HepG2 (cell line): Measurements from ENCODE around the gene CABLES2. TPM values are rescaled to one million over a fixed set of nuclear protein-coding genes. Genes with fewer than 3 reads are reported as not detected.

Experiments
- ARID2 ChIP-seq: sonication (generic); formaldehyde crosslinking; IDR thresholded peaks from 2 replicates; pipeline ENCODE4 v1.8.1; 2022; ENCODE audit warnings: mild to moderate bottlenecking, missing genetic modification reagents, borderline replicate concordance
- ETV5 ChIP-seq: IDR thresholded peaks from 2 replicates; pipeline ENCODE4 v1.6.1; 2018; ENCODE audit warnings: missing biosample characterization, missing genetic modification reagents, inconsistent platforms, borderline replicate concordance
- HES4 ChIP-seq: sonication (generic); formaldehyde crosslinking; IDR thresholded peaks from 2 replicates; pipeline ENCODE4 v1.9.0; 2021; ENCODE audit warnings: mild to moderate bottlenecking, missing genetic modification reagents, borderline replicate concordance
- ISL2 ChIP-seq: sonication (generic); formaldehyde crosslinking; IDR thresholded peaks from 2 replicates; pipeline ENCODE4 v1.5.0; 2020; ENCODE audit warnings: missing genetic modification reagents
- SALL1 ChIP-seq: sonication (generic); formaldehyde crosslinking; IDR thresholded peaks from 2 replicates; pipeline ENCODE4 v1.8.0; 2022; ENCODE audit warnings: mild to moderate bottlenecking, missing genetic modification reagents
- TARDBP ChIP-seq: sonication (generic); formaldehyde crosslinking; IDR thresholded peaks from 2 replicates; pipeline ENCODE4 v1.8.0; 2022; ENCODE audit warnings: mild to moderate bottlenecking, missing genetic modification reagents
- ZC3H13 ChIP-seq: sonication (generic); formaldehyde crosslinking; IDR thresholded peaks from 2 replicates; pipeline ENCODE4 v1.8.1; 2023; ENCODE audit warnings: mild to moderate bottlenecking, missing genetic modification reagents, moderate library complexity
- ZNF777 ChIP-seq: sonication (generic); formaldehyde crosslinking; IDR thresholded peaks from 2 replicates; pipeline ENCODE4 v1.4.0; 2020; ENCODE audit warnings: missing genetic modification reagents
- polyA plus RNA-seq, 8 experiments: library from polyadenylated mRNA; depleted of rRNA in 3 of 8; stranded (reverse) in 7 of 8; unstranded in 1 of 8; fragments of >200 nt; fragmentation: Illumina TruSeq in 4 of 8; extraction: Trizol in 4 of 8; gene quantifications; 2 replicates each; pipeline versions ENCODE4 v1.2.1 to v1.2.3, GENCODE V29; 2011 to 2016; ENCODE audit warnings: low read depth in 4 of 8, missing spikeins in 1 of 8, mixed read lengths in 1 of 8; ENCODE audit not compliant: insufficient read depth in 1 of 8
- total RNA-seq, 5 experiments: library from RNA; depleted of rRNA; stranded (reverse); fragments of >200 nt; fragmentation: Illumina TruSeq; extraction: Trizol; gene quantifications; 2 replicates each; pipeline ENCODE4 v1.2.3, GENCODE V29; 2016; ENCODE audit warnings: low read depth in 1 of 5
- TF ChIP-seq, protein P1 (sequence below): sonication (generic); formaldehyde crosslinking; conservative IDR thresholded peaks from 2 replicates; pipeline ENCODE4 v1.4.0; 2020; ENCODE audit warnings: mild to moderate bottlenecking, missing genetic modification reagents, moderate library complexity
- TF ChIP-seq, protein P2 (sequence below): sonication (generic); formaldehyde crosslinking; IDR thresholded peaks from 2 replicates; pipeline ENCODE4 v1.5.0; 2020; ENCODE audit warnings: mild to moderate bottlenecking, missing genetic modification reagents, borderline replicate concordance
- TF ChIP-seq, protein P3 (sequence below): sonication (generic); formaldehyde crosslinking; IDR thresholded peaks from 2 replicates; pipeline ENCODE4 v1.9.0; 2022; ENCODE audit warnings: low read depth, missing genetic modification reagents
- TF ChIP-seq, protein P4 (sequence below): sonication (generic); formaldehyde crosslinking; IDR thresholded peaks from 2 replicates; pipeline ENCODE4 v1.5.0; 2020; ENCODE audit warnings: mild to moderate bottlenecking, missing genetic modification reagents
- TF ChIP-seq, protein P5 (sequence below): IDR thresholded peaks from 2 replicates; pipeline ENCODE4 v1.6.1; 2016; ENCODE audit warnings: mild to moderate bottlenecking, missing biosample characterization, missing genetic modification reagents

CABLES2 gene
- total and polyA plus RNA-seq, 2 of the 13 experiments (the other 11 are each of a cell fraction or from before 2014, with no cell fraction given), result 5.2 to 9.7 TPM

DNA sequence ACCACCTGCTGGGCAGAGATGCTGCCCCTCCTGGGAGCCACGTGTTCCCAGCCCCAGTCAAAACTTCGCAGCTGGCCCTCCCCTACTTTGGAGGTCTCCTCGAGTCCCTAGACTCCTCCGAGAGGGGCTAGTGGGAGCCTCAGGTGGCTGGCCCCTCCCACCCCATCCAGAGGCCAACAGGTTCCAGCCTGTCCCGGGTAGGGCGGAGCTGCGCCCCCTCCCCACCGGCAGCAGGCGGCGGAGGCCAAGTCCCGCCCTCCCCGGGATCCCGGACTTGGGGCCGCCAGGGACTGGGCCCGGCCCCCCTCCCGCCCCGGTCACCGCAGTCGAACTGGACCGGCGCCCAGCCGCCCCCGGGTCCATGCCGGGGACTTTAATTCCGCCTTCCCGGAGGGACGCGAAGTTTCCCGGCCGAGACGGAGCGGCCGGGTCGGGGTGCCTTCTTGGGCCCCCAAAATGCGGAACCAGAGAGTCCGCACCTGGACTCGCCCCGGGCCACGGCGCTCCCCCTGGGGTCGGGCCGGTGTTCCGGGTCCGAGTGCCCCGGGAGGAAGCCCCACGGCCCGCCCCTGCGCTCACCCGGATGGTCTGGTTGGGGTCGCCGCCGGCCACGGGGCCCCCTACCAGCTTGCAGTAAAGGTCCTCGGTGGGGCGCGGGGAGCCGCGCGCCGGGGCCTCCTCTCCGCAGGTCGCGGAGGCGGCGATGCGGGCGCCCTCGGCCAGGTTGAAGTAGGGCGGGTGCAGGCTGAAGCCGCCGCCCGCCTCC lies 40.5 kb downstream of the CABLES2 start (continued):
- TF ChIP-seq, protein P1, sequence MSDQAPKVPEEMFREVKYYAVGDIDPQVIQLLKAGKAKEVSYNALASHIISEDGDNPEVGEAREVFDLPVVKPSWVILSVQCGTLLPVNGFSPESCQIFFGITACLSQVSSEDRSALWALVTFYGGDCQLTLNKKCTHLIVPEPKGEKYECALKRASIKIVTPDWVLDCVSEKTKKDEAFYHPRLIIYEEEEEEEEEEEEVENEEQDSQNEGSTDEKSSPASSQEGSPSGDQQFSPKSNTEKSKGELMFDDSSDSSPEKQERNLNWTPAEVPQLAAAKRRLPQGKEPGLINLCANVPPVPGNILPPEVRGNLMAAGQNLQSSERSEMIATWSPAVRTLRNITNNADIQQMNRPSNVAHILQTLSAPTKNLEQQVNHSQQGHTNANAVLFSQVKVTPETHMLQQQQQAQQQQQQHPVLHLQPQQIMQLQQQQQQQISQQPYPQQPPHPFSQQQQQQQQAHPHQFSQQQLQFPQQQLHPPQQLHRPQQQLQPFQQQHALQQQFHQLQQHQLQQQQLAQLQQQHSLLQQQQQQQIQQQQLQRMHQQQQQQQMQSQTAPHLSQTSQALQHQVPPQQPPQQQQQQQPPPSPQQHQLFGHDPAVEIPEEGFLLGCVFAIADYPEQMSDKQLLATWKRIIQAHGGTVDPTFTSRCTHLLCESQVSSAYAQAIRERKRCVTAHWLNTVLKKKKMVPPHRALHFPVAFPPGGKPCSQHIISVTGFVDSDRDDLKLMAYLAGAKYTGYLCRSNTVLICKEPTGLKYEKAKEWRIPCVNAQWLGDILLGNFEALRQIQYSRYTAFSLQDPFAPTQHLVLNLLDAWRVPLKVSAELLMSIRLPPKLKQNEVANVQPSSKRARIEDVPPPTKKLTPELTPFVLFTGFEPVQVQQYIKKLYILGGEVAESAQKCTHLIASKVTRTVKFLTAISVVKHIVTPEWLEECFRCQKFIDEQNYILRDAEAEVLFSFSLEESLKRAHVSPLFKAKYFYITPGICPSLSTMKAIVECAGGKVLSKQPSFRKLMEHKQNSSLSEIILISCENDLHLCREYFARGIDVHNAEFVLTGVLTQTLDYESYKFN (CRISPR knock-in tag), result peak; percentile 62
- no peak for TF ChIP-seq ZC3H13 (CRISPR knock-in tag)
- TF ChIP-seq ARID2 (CRISPR knock-in tag), result peak; percentile 67; the same call in 1 of the 2 replicates
- TF ChIP-seq, protein P2, sequence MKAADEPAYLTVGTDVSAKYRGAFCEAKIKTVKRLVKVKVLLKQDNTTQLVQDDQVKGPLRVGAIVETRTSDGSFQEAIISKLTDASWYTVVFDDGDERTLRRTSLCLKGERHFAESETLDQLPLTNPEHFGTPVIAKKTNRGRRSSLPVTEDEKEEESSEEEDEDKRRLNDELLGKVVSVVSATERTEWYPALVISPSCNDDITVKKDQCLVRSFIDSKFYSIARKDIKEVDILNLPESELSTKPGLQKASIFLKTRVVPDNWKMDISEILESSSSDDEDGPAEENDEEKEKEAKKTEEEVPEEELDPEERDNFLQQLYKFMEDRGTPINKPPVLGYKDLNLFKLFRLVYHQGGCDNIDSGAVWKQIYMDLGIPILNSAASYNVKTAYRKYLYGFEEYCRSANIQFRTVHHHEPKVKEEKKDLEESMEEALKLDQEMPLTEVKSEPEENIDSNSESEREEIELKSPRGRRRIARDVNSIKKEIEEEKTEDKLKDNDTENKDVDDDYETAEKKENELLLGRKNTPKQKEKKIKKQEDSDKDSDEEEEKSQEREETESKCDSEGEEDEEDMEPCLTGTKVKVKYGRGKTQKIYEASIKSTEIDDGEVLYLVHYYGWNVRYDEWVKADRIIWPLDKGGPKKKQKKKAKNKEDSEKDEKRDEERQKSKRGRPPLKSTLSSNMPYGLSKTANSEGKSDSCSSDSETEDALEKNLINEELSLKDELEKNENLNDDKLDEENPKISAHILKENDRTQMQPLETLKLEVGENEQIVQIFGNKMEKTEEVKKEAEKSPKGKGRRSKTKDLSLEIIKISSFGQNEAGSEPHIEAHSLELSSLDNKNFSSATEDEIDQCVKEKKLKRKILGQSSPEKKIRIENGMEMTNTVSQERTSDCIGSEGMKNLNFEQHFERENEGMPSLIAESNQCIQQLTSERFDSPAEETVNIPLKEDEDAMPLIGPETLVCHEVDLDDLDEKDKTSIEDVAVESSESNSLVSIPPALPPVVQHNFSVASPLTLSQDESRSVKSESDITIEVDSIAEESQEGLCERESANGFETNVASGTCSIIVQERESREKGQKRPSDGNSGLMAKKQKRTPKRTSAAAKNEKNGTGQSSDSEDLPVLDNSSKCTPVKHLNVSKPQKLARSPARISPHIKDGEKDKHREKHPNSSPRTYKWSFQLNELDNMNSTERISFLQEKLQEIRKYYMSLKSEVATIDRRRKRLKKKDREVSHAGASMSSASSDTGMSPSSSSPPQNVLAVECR, result peak; percentile 75
- TF ChIP-seq SALL1 (CRISPR knock-in tag), result 0 out of 2 replicates have a peak, but pooled peaks have one; percentile 49
- TF ChIP-seq ZNF777 (CRISPR knock-in tag), result 0 out of 2 replicates have a peak, but pooled peaks have one; percentile 55
- peak; percentile 42; the same call in 1 of the 2 replicates for TF ChIP-seq ETV5 (CRISPR knock-in tag)
- TF ChIP-seq, protein P3, sequence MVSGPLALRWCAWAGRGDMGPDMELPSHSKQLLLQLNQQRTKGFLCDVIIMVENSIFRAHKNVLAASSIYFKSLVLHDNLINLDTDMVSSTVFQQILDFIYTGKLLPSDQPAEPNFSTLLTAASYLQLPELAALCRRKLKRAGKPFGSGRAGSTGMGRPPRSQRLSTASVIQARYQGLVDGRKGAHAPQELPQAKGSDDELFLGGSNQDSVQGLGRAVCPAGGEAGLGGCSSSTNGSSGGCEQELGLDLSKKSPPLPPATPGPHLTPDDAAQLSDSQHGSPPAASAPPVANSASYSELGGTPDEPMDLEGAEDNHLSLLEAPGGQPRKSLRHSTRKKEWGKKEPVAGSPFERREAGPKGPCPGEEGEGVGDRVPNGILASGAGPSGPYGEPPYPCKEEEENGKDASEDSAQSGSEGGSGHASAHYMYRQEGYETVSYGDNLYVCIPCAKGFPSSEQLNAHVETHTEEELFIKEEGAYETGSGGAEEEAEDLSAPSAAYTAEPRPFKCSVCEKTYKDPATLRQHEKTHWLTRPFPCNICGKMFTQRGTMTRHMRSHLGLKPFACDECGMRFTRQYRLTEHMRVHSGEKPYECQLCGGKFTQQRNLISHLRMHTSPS (CRISPR knock-in tag), result peak; percentile 48; the same call in 1 of the 2 replicates
- TF ChIP-seq ISL2 (CRISPR knock-in tag), result peak; percentile 41; the same call in 1 of the 2 replicates
- peak; percentile 56; the same call in 1 of the 2 replicates for TF ChIP-seq HES4 (CRISPR knock-in tag)
- TF ChIP-seq, protein P4, sequence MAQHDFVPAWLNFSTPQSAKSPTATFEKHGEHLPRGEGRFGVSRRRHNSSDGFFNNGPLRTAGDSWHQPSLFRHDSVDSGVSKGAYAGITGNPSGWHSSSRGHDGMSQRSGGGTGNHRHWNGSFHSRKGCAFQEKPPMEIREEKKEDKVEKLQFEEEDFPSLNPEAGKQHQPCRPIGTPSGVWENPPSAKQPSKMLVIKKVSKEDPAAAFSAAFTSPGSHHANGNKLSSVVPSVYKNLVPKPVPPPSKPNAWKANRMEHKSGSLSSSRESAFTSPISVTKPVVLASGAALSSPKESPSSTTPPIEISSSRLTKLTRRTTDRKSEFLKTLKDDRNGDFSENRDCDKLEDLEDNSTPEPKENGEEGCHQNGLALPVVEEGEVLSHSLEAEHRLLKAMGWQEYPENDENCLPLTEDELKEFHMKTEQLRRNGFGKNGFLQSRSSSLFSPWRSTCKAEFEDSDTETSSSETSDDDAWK (CRISPR knock-in tag), result no peak
- TF ChIP-seq, protein P5, sequence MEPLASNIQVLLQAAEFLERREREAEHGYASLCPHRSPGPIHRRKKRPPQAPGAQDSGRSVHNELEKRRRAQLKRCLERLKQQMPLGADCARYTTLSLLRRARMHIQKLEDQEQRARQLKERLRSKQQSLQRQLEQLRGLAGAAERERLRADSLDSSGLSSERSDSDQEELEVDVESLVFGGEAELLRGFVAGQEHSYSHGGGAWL, result peak; percentile 43; the same call in 1 of the 2 replicates
- TF ChIP-seq TARDBP, result peak; percentile 70; the same call in 1 of the 2 replicates
